ENCODE measurements around the gene DYNC1LI2. TPM values are rescaled to one million over a fixed set of nuclear protein-coding genes. Genes with fewer than 3 reads are reported as not detected.

The DYNC1LI2 gene
- total and polyA plus RNA-seq, 2 of the 8 experiments (the other 6 are each of a cell fraction or from before 2014, with no cell fraction given) = 35.0 to 70.8 TPM

GRCh38 chr16:66696669-66697630 is 54.5 kb downstream of the DYNC1LI2 start, which contains the start of gene CMTM4 (continued):
- peak; percentile 16 to 29 (median 29) for TF ChIP-seq CTCF (IDR thresholded peaks at IDR 0.05; ENCODE audit: control extremely low read depth in 1 of 3, insufficient read depth in 1 of 3, low read depth in 1 of 3, low read length in 3 of 3)
- no peak for TF ChIP-seq CEBPB (IDR thresholded peaks at IDR 0.05; ENCODE audit: low read depth, low read length)
- TF ChIP-seq SP1 (IDR thresholded peaks at IDR 0.05; ENCODE audit: low read depth, low read length) = no peak
- peak; percentile 54 for TF ChIP-seq ASH2L (IDR thresholded peaks at IDR 0.05; ENCODE audit: low read length)
- TF ChIP-seq NANOG (IDR thresholded peaks at IDR 0.05; ENCODE audit: insufficient read depth, low read depth, low read length, poor library complexity, severe bottlenecking) = no peak
- TF ChIP-seq JUN (IDR thresholded peaks at IDR 0.05; ENCODE audit: low read depth, low read length) = no peak
- 0 out of 2 replicates have a peak, but pooled peaks have one; percentile 21 for TF ChIP-seq POLR2AphosphoS5 (IDR thresholded peaks at IDR 0.05; ENCODE audit: low read depth, low read length)
- TF ChIP-seq EZH2 (IDR thresholded peaks at IDR 0.05; ENCODE audit: low read depth, low read length, severe bottlenecking) = no peak
- TF ChIP-seq SP2 (IDR thresholded peaks at IDR 0.05; ENCODE audit: low read length) = no peak
- TF ChIP-seq HDAC2 (IDR thresholded peaks at IDR 0.05; ENCODE audit: borderline replicate concordance in 1 of 2, low read depth in 2 of 2, low read length in 2 of 2) = peak in 1 of 2 experiments; percentile 35; a peak in 1 of 4 replicates
- TF ChIP-seq RFX5 (IDR thresholded peaks at IDR 0.05; ENCODE audit: borderline replicate concordance, low read depth, low read length) = no peak
- peak; percentile 15 to 73; a peak in 1 of 3 replicates for TF ChIP-seq POLR2A (IDR thresholded peaks at IDR 0.05; ENCODE audit: control extremely low read depth in 1 of 2, low read depth in 2 of 2, low read length in 2 of 2)
- TF ChIP-seq CBX8 (IDR thresholded peaks at IDR 0.05; ENCODE audit: borderline replicate concordance, low read depth, low read length) = no peak
- TF ChIP-seq MAFK (IDR thresholded peaks at IDR 0.05; ENCODE audit: low read depth, low read length) = no peak
- no peak for TF ChIP-seq RNF2 (IDR thresholded peaks at IDR 0.05; ENCODE audit: borderline replicate concordance, low read depth, low read length, missing control alignments, poor library complexity, severe bottlenecking)
- TF ChIP-seq RBBP5 (IDR thresholded peaks at IDR 0.05; ENCODE audit: borderline replicate concordance, low read depth, low read length) = no peak; the same call in none of the 2 replicates
- TF ChIP-seq POU5F1 (IDR thresholded peaks at IDR 0.05; ENCODE audit: low read depth, low read length) = no peak
- TF ChIP-seq GABPA (IDR thresholded peaks at IDR 0.05; ENCODE audit: borderline replicate concordance, insufficient read depth, low read length) = no peak
- TF ChIP-seq NRF1 (IDR thresholded peaks at IDR 0.05; ENCODE audit: low read depth, low read length) = no peak
- TF ChIP-seq BACH1 (IDR thresholded peaks at IDR 0.05; ENCODE audit: low read length) = 0 out of 2 replicates have a peak, but pooled peaks have one; percentile 26
